K562 (cell line): ENCODE measurements around the gene SMCP. TPM values are rescaled to one million over a fixed set of nuclear protein-coding genes. Genes with fewer than 3 reads are reported as not detected.

Experiments
- ATAC-seq: fragments of 200-7000 bp; cut with Tn5 transposase; 3 replicates; pipeline ENCODE4 v1.9.1; 2020; ENCODE audit warnings: moderate library complexity
- BruUV-seq: library from RNA; stranded (reverse); fragments of 400-500 nt; replicated peaks from 2 replicates; lab custom pipeline; 2021; lab: Mats Ljungman, UMichigan
- CTCF ChIA-PET: fragments of 300-600 bp; formaldehyde crosslinking; extraction: SDS; loops from one replicate; lab custom pipeline; 2021; ENCODE audit warnings: low intra/inter-chr PET ratio; lab: Yijun Ruan, JAX
- POLR2A ChIA-PET: fragments of 300-600, 350-650 bp; sonication (Branson Sonifier 250); formaldehyde crosslinking; extraction: SDS; loops from one replicate; lab custom pipeline; 2021; ENCODE audit warnings: antibody characterized with exemption, inconsistent platforms; lab: Yijun Ruan, JAX
- DNase-seq, 4 experiments: peaks; one replicate each; pipeline versions ENCODE4 v3.0.0 to v3.0.0-alpha.2; 2011 to 2018; ENCODE audit warnings: low spot score in 3 of 4, mixed read lengths in 3 of 4; ENCODE audit errors: extremely low read depth in 1 of 4
- FAIRE-seq: peaks from 2 replicates; lab custom pipeline; 2011; peaks lifted over from hg19 to GRCh38; lab: Jason Lieb, UNC
- H2AFZ ChIP-seq: 2 replicates; pipeline ENCODE4 v1.6.0; 2011; ENCODE audit warnings: low read depth, low read length, control low read depth, inconsistent platforms
- H3K27ac ChIP-seq: fragments of 200-600 bp; 3 replicates; pipeline ENCODE4 v1.8.0; 2011; ENCODE audit warnings: low read depth, mild to moderate bottlenecking, control low read depth, inconsistent platforms, low read length, moderate library complexity, mixed read lengths; ENCODE audit errors: extremely low read depth
- H3K27me3 ChIP-seq, 2 experiments: fragments of 300-600 bp in 1 of 2; 2 replicates in 1 of 2; 3 replicates in 1 of 2; pipeline versions ENCODE4 v1.6.0 to v1.8.0; 2011; ENCODE audit warnings: inconsistent platforms in 2 of 2, low read length in 2 of 2, mild to moderate bottlenecking in 1 of 2, mixed read lengths in 1 of 2, moderate library complexity in 1 of 2; ENCODE audit not compliant: control insufficient read depth in 2 of 2, insufficient read depth in 2 of 2
- H3K36me3 ChIP-seq: fragments of 300-600 bp; 3 replicates; pipeline ENCODE4 v1.8.0; 2011; ENCODE audit warnings: mild to moderate bottlenecking, low read length, inconsistent platforms; ENCODE audit not compliant: control insufficient read depth, insufficient read depth
- H3K4me1 ChIP-seq, 2 experiments: fragments of 200-600 bp in 1 of 2; replicated peaks in 1 of 2; 2 replicates in 1 of 2; 3 replicates in 1 of 2; pipeline versions ENCODE4 v1.5.1 to v1.8.0; 2011; ENCODE audit warnings: inconsistent platforms in 2 of 2, low read length in 2 of 2, mild to moderate bottlenecking in 1 of 2, mixed read lengths in 1 of 2, moderate library complexity in 1 of 2; ENCODE audit not compliant: control insufficient read depth in 2 of 2, insufficient read depth in 2 of 2
- H3K4me2 ChIP-seq: 2 replicates; pipeline ENCODE4 v1.6.1; 2011; ENCODE audit warnings: low read length, control low read depth, inconsistent platforms, mixed read lengths; ENCODE audit not compliant: insufficient read depth
- H3K4me3 ChIP-seq: fragments of 200-600 bp; sonication (generic), shearing (Covaris generic); 2 replicates; pipeline ENCODE4 v1.5.1; 2016; ENCODE audit warnings: control low read depth, inconsistent platforms
- H3K79me2 ChIP-seq: fragments of 200-600 bp; 3 replicates; pipeline ENCODE4 v1.8.0; 2011; ENCODE audit warnings: low read length, inconsistent platforms; ENCODE audit not compliant: control insufficient read depth, insufficient read depth
- H3K9ac ChIP-seq, 2 experiments: 2 replicates each; pipeline versions ENCODE4 v1.6.0 to v1.6.1; 2011; ENCODE audit warnings: low read depth in 2 of 2, low read length in 2 of 2, control low read depth in 1 of 2, inconsistent platforms in 1 of 2, mild to moderate bottlenecking in 1 of 2, mixed read lengths in 1 of 2; ENCODE audit not compliant: insufficient read depth in 1 of 2
- H3K9me1 ChIP-seq: one replicate; pipeline ENCODE4 v1.6.0; 2011; ENCODE audit warnings: inconsistent platforms, mild to moderate bottlenecking, low read length, moderate library complexity; ENCODE audit not compliant: control insufficient read depth, insufficient read depth
- H3K9me3 ChIP-seq: replicated peaks from 2 replicates; pipeline ENCODE4 v1.5.1; 2011; ENCODE audit warnings: low read depth, low read length, inconsistent platforms; ENCODE audit not compliant: control insufficient read depth, insufficient read depth
- H4K20me1 ChIP-seq: replicated peaks from 2 replicates; pipeline ENCODE4 v1.6.1; 2011; ENCODE audit warnings: low read length, inconsistent platforms, mixed read lengths; ENCODE audit not compliant: control insufficient read depth, insufficient read depth
- E2F4 ChIP-seq: sonication (generic); formaldehyde crosslinking; IDR thresholded peaks from 2 replicates; pipeline ENCODE4 v1.8.0; 2022; ENCODE audit warnings: mild to moderate bottlenecking, low read depth, missing genetic modification reagents
- FOSL1 ChIP-seq: fragments of 200-800 bp; sonication (Bioruptor generic); conservative IDR thresholded peaks from 2 replicates; pipeline ENCODE4 v1.6.1; 2016; ENCODE audit warnings: missing genetic modification characterization, missing compliant biosample characterization
- FOXK2 ChIP-seq, 2 experiments: fragments of 450-650 bp; IDR thresholded peaks in 1 of 2; conservative IDR thresholded peaks in 1 of 2; 2 replicates each; pipeline ENCODE4 v1.6.1; 2016; ENCODE audit warnings: low read depth in 2 of 2, mild to moderate bottlenecking in 1 of 2
- HDAC3 ChIP-seq: fragments of 450-650 bp; IDR thresholded peaks from 2 replicates; pipeline ENCODE4 v1.6.1; 2018; ENCODE audit warnings: borderline replicate concordance, mild to moderate bottlenecking, moderate library complexity; ENCODE audit not compliant: partially characterized antibody
- LARP7 ChIP-seq: fragments of 450-650 bp; IDR thresholded peaks from 2 replicates; pipeline ENCODE4 v1.6.1; 2016
- MAFG ChIP-seq: fragments of 450-650 bp; conservative IDR thresholded peaks from 2 replicates; pipeline ENCODE4 v1.6.1; 2016; ENCODE audit warnings: missing genetic modification characterization, missing compliant biosample characterization
- NCOA1 ChIP-seq: fragments of 450-650 bp; IDR thresholded peaks from 2 replicates; pipeline ENCODE4 v1.6.1; 2016; ENCODE audit warnings: low read depth
- TOE1 ChIP-seq, 2 experiments: fragments of 450-650 bp in 1 of 2; sonication (generic) in 1 of 2; formaldehyde crosslinking in 1 of 2; IDR thresholded peaks; 2 replicates each; pipeline versions ENCODE4 v1.7.1 to v1.8.0; 2016 to 2022; ENCODE audit warnings: borderline replicate concordance in 2 of 2, mild to moderate bottlenecking in 2 of 2, antibody characterized with exemption in 1 of 2, inconsistent platforms in 1 of 2, low read depth in 1 of 2, missing genetic modification reagents in 1 of 2, moderate library complexity in 1 of 2
- WGBS: fragments of 100-300 bp; shearing (Covaris generic); methylation state at CpG from one replicate; pipeline ENCODE4 v1.1.6; 2016; ENCODE audit warnings: low coverage, mixed read lengths; ENCODE audit not compliant: insufficient coverage; ENCODE audit errors: missing lambda C conversion rate; 5-methylcytosine and 5-hydroxymethylcytosine counted together
- in situ Hi-C: fragments of 300-500 bp; cut with MboI; formaldehyde crosslinking; loops from 4 replicates; pipeline ENCODE4 v1.15.0; 2018; ENCODE audit warnings: inconsistent platforms, mixed read lengths
- intact Hi-C: fragments of 100-400 bp; cut with micrococcal nuclease; formaldehyde crosslinking; loops from 2 replicates; pipeline ENCODE4 v1.14.2; 2022
- polyA plus RNA-seq, 8 experiments: library from polyadenylated mRNA; depleted of rRNA in 4 of 8; stranded (reverse) in 5 of 8; unstranded in 3 of 8; fragments of >200 nt; fragmentation: Nextera tagmentation in 2 of 8; fragmentation: Illumina TruSeq in 1 of 8; extraction: Ambion mirVana in 2 of 8; extraction: Trizol in 1 of 8; gene quantifications; 2 replicates each; pipeline versions ENCODE4 v1.2.1 to v1.2.3, GENCODE V29; 2011 to 2014; ENCODE audit warnings: inconsistent platforms in 1 of 8, missing spikeins in 1 of 8
- total RNA-seq, 7 experiments: library from RNA; depleted of rRNA in 6 of 7; stranded (reverse); fragments of >200 nt in 6 of 7; fragmentation: Illumina TruSeq in 2 of 7; extraction: Trizol in 2 of 7; gene quantifications; 2 replicates each; pipeline versions ENCODE4 v1.2.1 to v1.2.3, GENCODE V29; 2011 to 2021; ENCODE audit warnings: low replicate concordance in 1 of 7
- TF ChIP-seq, protein P1 (sequence below): fragments of 450-650 bp; formaldehyde crosslinking; IDR thresholded peaks from 2 replicates; pipeline ENCODE4 v1.4.0; 2020; ENCODE audit warnings: mild to moderate bottlenecking

SMCP gene
- total and polyA plus RNA-seq, 9 of the 15 experiments (the other 6 are each of a cell fraction or from before 2014, with no cell fraction given), result not detected

DNA sequence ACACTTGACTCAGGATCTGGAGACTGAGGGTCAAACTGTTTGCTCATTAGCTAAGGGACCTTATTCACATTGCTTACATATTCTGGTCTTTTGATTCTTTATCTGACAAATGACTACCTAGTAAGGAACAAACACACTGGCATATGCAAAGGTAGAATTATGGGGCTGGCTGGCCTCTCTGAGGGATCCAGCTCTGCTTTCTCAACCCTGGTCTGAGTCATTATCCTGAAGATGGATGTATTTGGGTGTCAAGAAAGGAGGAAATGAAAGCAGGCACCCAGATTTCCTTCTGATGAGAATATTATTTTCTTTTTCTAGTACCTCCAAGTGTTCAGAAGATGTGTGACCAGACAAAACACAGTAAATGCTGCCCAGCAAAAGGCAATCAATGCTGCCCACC is 6.0 kb downstream of the SMCP start (continued):
- TF ChIP-seq MAFG (tag), result no peak
- no peak for TF ChIP-seq FOSL1
- no peak for TF ChIP-seq E2F4 (CRISPR knock-in tag)
- TF ChIP-seq HDAC3, result no peak
- TF ChIP-seq, protein P1, sequence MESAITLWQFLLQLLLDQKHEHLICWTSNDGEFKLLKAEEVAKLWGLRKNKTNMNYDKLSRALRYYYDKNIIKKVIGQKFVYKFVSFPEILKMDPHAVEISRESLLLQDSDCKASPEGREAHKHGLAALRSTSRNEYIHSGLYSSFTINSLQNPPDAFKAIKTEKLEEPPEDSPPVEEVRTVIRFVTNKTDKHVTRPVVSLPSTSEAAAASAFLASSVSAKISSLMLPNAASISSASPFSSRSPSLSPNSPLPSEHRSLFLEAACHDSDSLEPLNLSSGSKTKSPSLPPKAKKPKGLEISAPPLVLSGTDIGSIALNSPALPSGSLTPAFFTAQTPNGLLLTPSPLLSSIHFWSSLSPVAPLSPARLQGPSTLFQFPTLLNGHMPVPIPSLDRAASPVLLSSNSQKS, result no peak
- no peak for TF ChIP-seq TOE1 (IDR thresholded peaks at IDR 0.05; ENCODE audit: borderline replicate concordance)
- no peak for TF ChIP-seq TOE1 (CRISPR knock-in tag; IDR thresholded peaks at IDR 0.05; ENCODE audit: borderline replicate concordance, low read depth)
- no peak for TF ChIP-seq LARP7

DNA sequence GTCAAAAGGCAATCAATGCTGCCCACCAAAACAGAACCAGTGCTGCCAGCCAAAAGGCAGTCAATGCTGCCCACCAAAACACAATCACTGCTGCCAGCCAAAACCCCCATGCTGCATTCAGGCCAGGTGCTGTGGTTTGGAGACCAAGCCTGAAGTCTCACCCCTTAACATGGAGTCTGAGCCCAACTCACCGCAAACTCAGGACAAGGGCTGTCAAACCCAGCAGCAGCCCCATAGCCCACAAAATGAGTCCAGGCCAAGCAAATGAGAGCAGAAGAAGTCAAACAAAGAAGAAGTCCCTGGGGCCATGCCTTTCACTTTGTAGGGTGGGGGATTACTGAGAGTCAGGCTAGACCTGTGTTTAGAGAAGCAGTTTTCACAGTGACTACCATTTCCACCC is 6.4 kb downstream of the SMCP start:
- no peaks in the 10 kb centered on the region for H3K4me1 ChIP-seq
- H3K4me2 ChIP-seq, result no peak overlapping the region
- no TSS peak for BruUV-seq
- H4K20me1 ChIP-seq, result no peaks in the 10 kb centered on the region
- FAIRE-seq (no peak), DNase-seq (no peak), ATAC-seq (no peak)
- in situ Hi-C loops, result no loop called here
- no peak overlapping the region for H3K4me3 ChIP-seq
- H3K9me1 ChIP-seq, result no peaks in the 10 kb centered on the region
- peaks cover 0 to 16% of the 10 kb centered on the region in 2 experiments; a peak in 1 of 5 replicates for H3K27me3 ChIP-seq
- intact Hi-C loops, result no loop called here
- ChIA-PET CTCF (no interaction called here), POLR2A (no interaction called here)
- H3K36me3 ChIP-seq, result no peaks in the 10 kb centered on the region
- H3K9me3 ChIP-seq, result no peaks in the 10 kb centered on the region
- no peak for TF ChIP-seq FOXK2 (conservative IDR thresholded peaks at IDR 0.05 in 1 of 2, IDR thresholded peaks at IDR 0.05 in 1 of 2; ENCODE audit: low read depth in 2 of 2)
- no peak for TF ChIP-seq NCOA1
- WGBS, result 0% methylated on average over 1 of the region's 1 CpG
- no peak overlapping the region for H3K9ac ChIP-seq
- H2AFZ ChIP-seq, result no peak overlapping the region
- H3K79me2 ChIP-seq, result no peaks in the 10 kb centered on the region
- H3K27ac ChIP-seq, result no peak overlapping the region
